HepG2 (cell line): ENCODE measurements around the gene MORN5. TPM values are rescaled to one million over a fixed set of nuclear protein-coding genes. Genes with fewer than 3 reads are reported as not detected.

Source experiments
- ATAC-seq: fragments of 200-7000 bp; cut with Tn5 transposase; 3 replicates; pipeline ENCODE4 v1.9.1; 2020; ENCODE audit warnings: mild to moderate bottlenecking, moderate library complexity
- BruUV-seq: library from RNA; stranded (reverse); fragments of 400-500 nt; replicated peaks from 2 replicates; lab custom pipeline; 2021; lab: Mats Ljungman, UMichigan
- CTCF ChIA-PET: fragments of 300-600 bp; formaldehyde crosslinking; extraction: SDS; loops from one replicate; lab custom pipeline; 2021; ENCODE audit warnings: low total read pairs, inconsistent platforms, low intra/inter-chr PET ratio; lab: Yijun Ruan, JAX
- POLR2A ChIA-PET: fragments of 350-600 bp; sonication (Branson Sonifier 250); formaldehyde crosslinking; loops from one replicate; lab custom pipeline; 2020; ENCODE audit warnings: antibody characterized with exemption, inconsistent platforms; lab: Yijun Ruan, JAX
- DNase-seq: peaks from one replicate; pipeline ENCODE4 v3.0.0-alpha.2; 2015; ENCODE audit warnings: low spot score
- FAIRE-seq: peaks from 3 replicates; lab custom pipeline; 2011; peaks lifted over from hg19 to GRCh38; lab: Jason Lieb, UNC
- H2AFZ ChIP-seq: one replicate; pipeline ENCODE4 v1.6.1; 2011; ENCODE audit warnings: low read length, inconsistent platforms
- H3K27ac ChIP-seq: fragments of 300-600 bp; 3 replicates; pipeline ENCODE4 v1.8.0; 2011; ENCODE audit warnings: mixed run types, mild to moderate bottlenecking, mixed read lengths, low read length, inconsistent platforms; ENCODE audit not compliant: insufficient read depth; ENCODE audit errors: extremely low read length
- H3K27me3 ChIP-seq, 2 experiments: fragments of 200-600 bp in 1 of 2; 2 replicates in 1 of 2; 3 replicates in 1 of 2; pipeline versions ENCODE4 v1.6.0 to v1.8.0; 2011; ENCODE audit warnings: low read length in 2 of 2, mild to moderate bottlenecking in 2 of 2, moderate library complexity in 2 of 2, inconsistent platforms in 1 of 2; ENCODE audit not compliant: insufficient read depth in 2 of 2, control insufficient read depth in 1 of 2
- H3K36me3 ChIP-seq, 2 experiments: fragments of 200-600 bp in 1 of 2; replicated peaks in 1 of 2; 2 replicates in 1 of 2; 3 replicates in 1 of 2; pipeline versions ENCODE4 v1.5.1 to v1.8.0; 2011; ENCODE audit warnings: low read length in 2 of 2, inconsistent platforms in 1 of 2; ENCODE audit not compliant: insufficient read depth in 2 of 2, control insufficient read depth in 1 of 2
- H3K4me1 ChIP-seq: 2 replicates; pipeline ENCODE4 v1.5.1; 2012; ENCODE audit warnings: low read length, inconsistent platforms; ENCODE audit not compliant: insufficient read depth
- H3K4me2 ChIP-seq: 2 replicates; pipeline ENCODE4 v1.6.0; 2011; ENCODE audit warnings: low read depth, low read length, inconsistent platforms
- H3K4me3 ChIP-seq, 3 experiments: fragments of 200-600 bp in 1 of 3; sonication (generic), shearing (Covaris generic) in 1 of 3; replicated peaks in 1 of 3; 2 replicates each; pipeline ENCODE4 v1.5.1; 2011 to 2016; ENCODE audit warnings: low read length in 3 of 3, inconsistent platforms in 2 of 3, low read depth in 2 of 3, mild to moderate bottlenecking in 2 of 3, control low read depth in 1 of 3, mixed read lengths in 1 of 3; ENCODE audit not compliant: insufficient read depth in 1 of 3
- H3K79me2 ChIP-seq: one replicate; pipeline ENCODE4 v1.6.1; 2011; ENCODE audit warnings: low read length, inconsistent platforms; ENCODE audit not compliant: insufficient read depth
- H3K9ac ChIP-seq: 2 replicates; pipeline ENCODE4 v1.6.0; 2011; ENCODE audit warnings: mild to moderate bottlenecking, low read depth, low read length, inconsistent platforms; ENCODE audit not compliant: insufficient read depth
- H3K9me3 ChIP-seq: 2 replicates; pipeline ENCODE4 v1.5.1; 2012; ENCODE audit warnings: mild to moderate bottlenecking, low read length
- H4K20me1 ChIP-seq: 2 replicates; pipeline ENCODE4 v1.6.0; 2011; ENCODE audit warnings: inconsistent platforms, mild to moderate bottlenecking, low read length, moderate library complexity; ENCODE audit not compliant: insufficient read depth
- CCDC6 ChIP-seq: sonication (generic); formaldehyde crosslinking; IDR thresholded peaks from 2 replicates; pipeline ENCODE4 v1.8.1; 2022; ENCODE audit warnings: mild to moderate bottlenecking, missing genetic modification reagents, moderate library complexity
- FOXA1 ChIP-seq, 2 experiments: fragments of 450-650 bp in 1 of 2; sonication (generic) in 1 of 2; formaldehyde crosslinking in 1 of 2; IDR thresholded peaks; 2 replicates each; pipeline versions ENCODE4 v1.4.0 to v1.6.1; 2016 to 2020; ENCODE audit warnings: missing genetic modification reagents in 1 of 2
- FOXP1 ChIP-seq, 2 experiments: fragments of 450-650 bp in 1 of 2; IDR thresholded peaks; 2 replicates each; pipeline ENCODE4 v1.6.1; 2017 to 2018; ENCODE audit warnings: antibody characterized with exemption in 1 of 2
- MAFK ChIP-seq, 2 experiments: IDR thresholded peaks in 1 of 2; conservative IDR thresholded peaks in 1 of 2; 2 replicates each; pipeline ENCODE4 v1.6.1; 2011; ENCODE audit warnings: improper control_type of control experiment in 2 of 2, low read length in 2 of 2
- MEIS1 ChIP-seq: sonication (generic); formaldehyde crosslinking; IDR thresholded peaks from 2 replicates; pipeline ENCODE4 v1.9.0; 2021; ENCODE audit warnings: mild to moderate bottlenecking, missing genetic modification reagents, moderate library complexity, borderline replicate concordance
- MYC ChIP-seq: sonication (generic); formaldehyde crosslinking; IDR thresholded peaks from 2 replicates; pipeline ENCODE4 v1.9.0; 2021; ENCODE audit warnings: missing genetic modification reagents, borderline replicate concordance
- SNAPC2 ChIP-seq: sonication (generic); formaldehyde crosslinking; IDR thresholded peaks from 2 replicates; pipeline ENCODE4 v1.8.1; 2022; ENCODE audit warnings: mild to moderate bottlenecking, missing genetic modification reagents
- STAG1 ChIP-seq: sonication (generic); formaldehyde crosslinking; IDR thresholded peaks from 2 replicates; pipeline ENCODE4 v1.4.0; 2020; ENCODE audit warnings: missing genetic modification reagents
- ZNF746 ChIP-seq: sonication (generic); formaldehyde crosslinking; IDR thresholded peaks from 2 replicates; pipeline ENCODE4 v1.8.0; 2022; ENCODE audit warnings: mild to moderate bottlenecking, missing genetic modification reagents
- WGBS: methylation state at CpG from one replicate; pipeline ENCODE4 v1.1.6; 2017; ENCODE audit warnings: low lambda C conversion rate; 5-methylcytosine and 5-hydroxymethylcytosine counted together
- in situ Hi-C: cut with HindIII; loops from 2 replicates; pipeline ENCODE4 v1.10.0; 2017; ENCODE audit warnings: low pct_unique_long_range_greater_than_20kb; ENCODE audit not compliant: extremely low pct_ligation_motif_present
- intact Hi-C: fragments of 100-400 bp; cut with micrococcal nuclease; formaldehyde crosslinking; loops from one replicate; pipeline ENCODE4 v1.10.0; 2022; ENCODE audit not compliant: unreplicated experiment
- polyA plus RNA-seq, 8 experiments: library from polyadenylated mRNA; depleted of rRNA in 3 of 8; stranded (reverse) in 7 of 8; unstranded in 1 of 8; fragments of >200 nt; fragmentation: Illumina TruSeq in 4 of 8; extraction: Trizol in 4 of 8; gene quantifications; 2 replicates each; pipeline versions ENCODE4 v1.2.1 to v1.2.3, GENCODE V29; 2011 to 2016; ENCODE audit warnings: low read depth in 4 of 8, missing spikeins in 1 of 8, mixed read lengths in 1 of 8; ENCODE audit not compliant: insufficient read depth in 1 of 8
- total RNA-seq, 5 experiments: library from RNA; depleted of rRNA; stranded (reverse); fragments of >200 nt; fragmentation: Illumina TruSeq; extraction: Trizol; gene quantifications; 2 replicates each; pipeline ENCODE4 v1.2.3, GENCODE V29; 2016; ENCODE audit warnings: low read depth in 1 of 5

The MORN5 gene
- total and polyA plus RNA-seq, 2 of the 13 experiments (the other 11 are each of a cell fraction or from before 2014, with no cell fraction given) = not detected

GRCh38 chr9:122191584-122191983 is 31.9 kb downstream of the MORN5 start:
- Histone ChIP-seq H4K20me1 (no peaks in the 10 kb centered on the region), H3K4me1 (peaks cover 67% of the 10 kb centered on the region), H3K4me2 (no peak overlapping the region), H3K9ac (no peak overlapping the region), H2AFZ (no peak overlapping the region), H3K9me3 (no peaks in the 10 kb centered on the region), H3K79me2 (no peaks in the 10 kb centered on the region), H3K27ac (no peak overlapping the region), H3K36me3 (no peaks in the 10 kb centered on the region), H3K27me3 (no peaks in the 10 kb centered on the region), H3K4me3 (no peak overlapping the region)
- DNase-seq (no peak), FAIRE-seq (no peak), ATAC-seq (peak; percentile 9; the same call in 1 of the 3 replicates)
- WGBS = 59% methylated on average over 9 of the region's 11 CpGs
- TF ChIP-seq FOXA1 (IDR thresholded peaks at IDR 0.05) = no peak
- TF ChIP-seq FOXA1 (CRISPR knock-in tag; IDR thresholded peaks at IDR 0.05) = no peak
- TF ChIP-seq MYC (CRISPR knock-in tag) = 0 out of 2 replicates have a peak, but pooled peaks have one; percentile 17
- no peak for TF ChIP-seq CCDC6 (CRISPR knock-in tag)
- TF ChIP-seq ZNF746 (CRISPR knock-in tag) = no peak
- TF ChIP-seq FOXP1 (IDR thresholded peaks at IDR 0.05) = no peak
- TF ChIP-seq FOXP1 (CRISPR knock-in tag; IDR thresholded peaks at IDR 0.05) = no peak
- BruUV-seq = no TSS peak
- CTCF ChIA-PET = no interaction called here
- intact Hi-C loops = no loop called here
- in situ Hi-C loops = no loop called here
- POLR2A ChIA-PET = interaction anchor here (1.7 to 2.8 kb wide), 2 partner anchors 11 to 73 kb away, joined by 10 to 15 read pairs; partner anchors contain the start of genes MRRF and RBM18

GRCh38 chr9:122192261-122192875 is 32.7 kb downstream of the MORN5 start:
- no peaks in the 10 kb centered on the region for H3K27me3 ChIP-seq
- H3K4me2 ChIP-seq = no peak overlapping the region
- no peak overlapping the region for H2AFZ ChIP-seq
- peaks cover 66% of the 10 kb centered on the region for H3K4me1 ChIP-seq
- FAIRE-seq = no peak
- no peaks in the 10 kb centered on the region for H3K9me3 ChIP-seq
- H3K36me3 ChIP-seq = no peaks in the 10 kb centered on the region
- in situ Hi-C loops = no loop called here
- no peak overlapping the region for H3K27ac ChIP-seq
- POLR2A ChIA-PET = interaction anchor here (1.7 kb wide), 1 partner anchor 72 kb away, joined by 10 read pairs; the partner anchor contains the start of genes MRRF and RBM18
- DNase-seq = no peak
- H3K4me3 ChIP-seq = no peak overlapping the region
- 45% methylated on average over 4 of the region's 5 CpGs for WGBS
- TF ChIP-seq SNAPC2 (no peak), MAFK (conservative IDR thresholded peaks at IDR 0.05 in 1 of 2, IDR thresholded peaks at IDR 0.05 in 1 of 2; ENCODE audit: low read length in 2 of 2) (no peak), MEIS1 (CRISPR knock-in tag) (0 out of 2 replicates have a peak, but pooled peaks have one; percentile 38), STAG1 (peak; percentile 15; the same call in 1 of the 2 replicates)
- TF ChIP-seq, all 625 proteins: peak for 2
- no TSS peak for BruUV-seq
- CTCF ChIA-PET = no interaction called here
- Histone ChIP-seq H4K20me1 (no peaks in the 10 kb centered on the region), H3K79me2 (no peaks in the 10 kb centered on the region), H3K9ac (no peak overlapping the region)
- intact Hi-C loops = no loop called here
- peak; percentile 12; the same call in 1 of the 3 replicates for ATAC-seq
